Measurements from ENCODE around the gene KRT8. TPM values are rescaled to one million over a fixed set of nuclear protein-coding genes. Genes with fewer than 3 reads are reported as not detected.
"Not testable (repeated sequence)": the region's sequence is repeated elsewhere in the genome, so short reads cannot be mapped to it uniquely, and the experiment has no call there.

KRT8 gene
- total and polyA plus RNA-seq, 4 experiments from 2014 or later: 0.29 to 1.1 (median 0.64) TPM

- H3K36me3 Mint-ChIP-seq: no peaks in the 10 kb centered on the region
- H3K27me3 Mint-ChIP-seq: peaks cover 0 to 2% of the 10 kb centered on the region in 2 donors
- H3K9me3 Mint-ChIP-seq: no peaks in the 10 kb centered on the region
- H3K4me1 Mint-ChIP-seq: no peaks in the 10 kb centered on the region
- Histone ChIP-seq H3K27me3 (ENCODE audit: insufficient read depth, low read length) (peaks cover 5% of the 10 kb centered on the region), H3K36me3 (ENCODE audit: insufficient read depth, low read length) (no peaks in the 10 kb centered on the region), H3K4me1 (ENCODE audit: insufficient read depth, low read length) (no peaks in the 10 kb centered on the region), H3K9me3 (ENCODE audit: control insufficient read depth in 1 of 2, low read length in 2 of 2) (no peaks in the 10 kb centered on the region), H3K27ac (ENCODE audit: low read depth, low read length) (no peak overlapping the region), H3K4me3 (ENCODE audit: low read length in 2 of 2) (no peak overlapping the region)
- H3K27ac Mint-ChIP-seq: peak overlapping the region in 1 of 7 donors; percentile 39
- ChIA-PET POLR2A (ENCODE audit: partially characterized antibody) (no interaction called here), CTCF (ENCODE audit: partially characterized antibody) (no interaction called here)
- no peak overlapping the region for H3K4me3 Mint-ChIP-seq
- intact Hi-C loops (cut with micrococcal nuclease): no loop called here
- DNase-seq: no peak
Measured at GRCh38 chr12:52861511-52861910, 43.4 kb downstream of the KRT8 start.

DNA sequence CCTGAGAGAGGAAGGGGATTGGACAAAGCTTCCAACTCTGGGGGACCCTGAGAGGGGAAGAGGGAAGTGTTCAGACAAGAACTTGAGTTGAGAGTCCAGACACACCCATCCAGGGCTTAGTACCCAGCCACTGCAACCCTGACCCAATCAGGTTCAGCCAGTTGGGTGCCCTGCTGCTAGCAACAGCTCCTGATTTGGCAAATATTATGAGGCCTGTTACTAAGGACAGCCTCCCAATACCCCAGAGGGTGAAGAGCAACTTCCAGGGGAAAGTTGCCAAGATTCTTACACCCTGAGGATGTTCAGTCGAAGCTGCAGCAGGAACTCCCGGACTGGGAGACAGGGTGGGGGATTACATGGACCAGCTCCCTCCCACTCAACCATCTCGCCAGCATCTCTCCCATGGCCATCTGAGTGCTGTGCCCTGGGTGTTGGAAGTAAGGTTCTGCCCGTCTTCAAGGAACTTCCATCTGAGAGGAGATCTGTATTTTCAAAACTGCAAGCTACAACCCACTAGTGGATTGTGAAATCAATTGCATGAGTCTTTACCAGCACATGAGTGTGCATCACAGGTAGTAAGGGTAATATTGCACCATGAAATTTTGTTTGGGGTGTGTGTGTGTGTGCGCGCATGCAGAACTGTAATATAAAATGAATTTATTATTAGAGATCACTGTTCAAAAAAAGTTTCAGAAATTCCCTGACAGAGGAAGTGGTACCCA, 44.6 kb downstream of the KRT8 start:
- Mint-ChIP-seq H3K36me3 (no peaks in the 10 kb centered on the region), H3K27ac (no peak overlapping the region), H3K27me3 (peaks cover 3% of the 10 kb centered on the region in 2 donors)

GRCh38 chr12:52857500-52857899, 47.4 kb downstream of the KRT8 start:
- ChIA-PET CTCF (ENCODE audit: partially characterized antibody) (interaction anchor here (0.8 kb wide), 1 partner anchor 27 kb away, joined by 3 read pairs; no protein-coding TSS in a partner anchor), POLR2A (ENCODE audit: partially characterized antibody) (no interaction called here)
- Histone ChIP-seq H3K27me3 (ENCODE audit: insufficient read depth, low read length) (peaks cover 5% of the 10 kb centered on the region), H3K36me3 (ENCODE audit: insufficient read depth, low read length) (no peaks in the 10 kb centered on the region), H3K4me1 (ENCODE audit: insufficient read depth, low read length) (no peaks in the 10 kb centered on the region), H3K27ac (ENCODE audit: low read depth, low read length) (no peak overlapping the region), H3K4me3 (ENCODE audit: low read length in 2 of 2) (no peak overlapping the region), H3K9me3 (ENCODE audit: control insufficient read depth in 1 of 2, low read length in 2 of 2) (no peaks in the 10 kb centered on the region)
- intact Hi-C loops (cut with micrococcal nuclease): no loop called here
- Mint-ChIP-seq H3K27ac (no peak overlapping the region), H3K27me3 (peaks cover 8 to 10% of the 10 kb centered on the region in 2 donors), H3K4me1 (no peaks in the 10 kb centered on the region), H3K36me3 (no peaks in the 10 kb centered on the region), H3K9me3 (peaks cover 0 to 3% (median 0%) of the 10 kb centered on the region in 8 donors), H3K4me3 (no peak overlapping the region)
- no peak for DNase-seq

More for the DNA sequence above, 44.6 kb downstream of the KRT8 start:
- Mint-ChIP-seq H3K4me3 (no peak overlapping the region), H3K9me3 (peaks cover 0 to 3% (median 0%) of the 10 kb centered on the region in 8 donors), H3K4me1 (no peaks in the 10 kb centered on the region)
- H3K27ac ChIP-seq (ENCODE audit: low read depth, low read length): no peak overlapping the region
- no peak for DNase-seq
- intact Hi-C loops (cut with micrococcal nuclease): no loop called here
- no peaks in the 10 kb centered on the region for H3K4me1 ChIP-seq (ENCODE audit: insufficient read depth, low read length)
- POLR2A ChIA-PET (ENCODE audit: partially characterized antibody): no interaction called here
- CTCF ChIA-PET (ENCODE audit: partially characterized antibody): interaction anchor here (1.2 kb wide), 1 partner anchor 13 kb away, joined by 4 read pairs; no protein-coding TSS in a partner anchor
- H3K36me3 ChIP-seq (ENCODE audit: insufficient read depth, low read length): no peaks in the 10 kb centered on the region
- H3K27me3 ChIP-seq (ENCODE audit: insufficient read depth, low read length): peaks cover 5% of the 10 kb centered on the region
- H3K4me3 ChIP-seq (ENCODE audit: low read length in 2 of 2): no peak overlapping the region
- no peaks in the 10 kb centered on the region for H3K9me3 ChIP-seq (ENCODE audit: control insufficient read depth in 1 of 2, low read length in 2 of 2)

DNA sequence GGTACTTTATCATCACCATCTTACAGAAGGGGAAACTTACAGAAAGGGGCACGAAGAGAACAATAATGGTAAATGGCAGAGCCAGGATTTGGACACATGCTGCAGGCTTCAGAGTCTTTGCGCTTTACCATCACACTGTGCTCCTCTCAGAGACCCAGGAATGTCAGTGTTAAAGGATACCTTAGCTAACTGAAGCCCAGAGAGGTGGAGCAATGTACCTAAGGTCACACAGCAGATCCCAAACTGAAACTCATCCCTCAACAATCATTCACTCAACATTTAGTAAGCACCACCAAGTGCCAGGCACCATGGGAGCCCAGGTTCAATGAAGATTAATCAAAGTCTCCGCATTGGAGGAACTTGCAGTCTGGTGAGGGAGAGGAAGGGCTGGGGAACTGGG, 48.1 kb downstream of the KRT8 start:
- POLR2A ChIA-PET (ENCODE audit: partially characterized antibody): no interaction called here

DNA sequence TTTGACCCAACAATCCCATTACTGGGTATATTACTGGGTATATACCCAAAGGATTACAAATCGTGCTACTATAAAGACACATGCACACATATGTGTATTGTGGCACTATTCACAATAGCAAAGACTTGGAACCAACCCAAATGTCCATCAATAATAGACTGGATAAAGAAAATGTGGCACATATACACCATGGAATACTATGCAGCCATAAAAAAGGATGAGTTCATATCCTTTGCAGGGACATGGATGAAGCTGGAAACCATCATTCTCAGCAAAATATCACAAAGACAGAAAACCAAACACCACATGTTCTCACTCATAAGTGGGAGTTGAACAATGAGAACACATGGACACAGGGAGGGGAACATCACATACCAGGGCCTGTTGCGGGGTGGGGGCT, 48.8 kb downstream of the KRT8 start:
- H3K36me3 ChIP-seq (ENCODE audit: insufficient read depth, low read length); H3K4me1 Mint-ChIP-seq; intact Hi-C loops (cut with micrococcal nuclease); POLR2A ChIA-PET (ENCODE audit: partially characterized antibody); H3K36me3 Mint-ChIP-seq; H3K9me3 ChIP-seq (ENCODE audit: control insufficient read depth in 1 of 2, low read length in 2 of 2); H3K9me3 Mint-ChIP-seq; H3K4me1 ChIP-seq (ENCODE audit: insufficient read depth, low read length); H3K27ac ChIP-seq (ENCODE audit: low read depth, low read length); H3K27ac Mint-ChIP-seq; H3K4me3 ChIP-seq (ENCODE audit: low read length in 2 of 2); DNase-seq; H3K4me3 Mint-ChIP-seq; CTCF ChIA-PET (ENCODE audit: partially characterized antibody); H3K27me3 ChIP-seq (ENCODE audit: insufficient read depth, low read length): not testable (repeated sequence)
- H3K27me3 Mint-ChIP-seq: peaks cover 13% of the 10 kb centered on the region in 2 donors

More for the DNA sequence above, 48.1 kb downstream of the KRT8 start:
- Histone ChIP-seq H3K27ac (ENCODE audit: low read depth, low read length) (no peak overlapping the region), H3K4me1 (ENCODE audit: insufficient read depth, low read length) (no peaks in the 10 kb centered on the region), H3K9me3 (ENCODE audit: control insufficient read depth in 1 of 2, low read length in 2 of 2) (no peaks in the 10 kb centered on the region), H3K4me3 (ENCODE audit: low read length in 2 of 2) (no peak overlapping the region), H3K27me3 (ENCODE audit: insufficient read depth, low read length) (peaks cover 5% of the 10 kb centered on the region), H3K36me3 (ENCODE audit: insufficient read depth, low read length) (no peaks in the 10 kb centered on the region)
- Mint-ChIP-seq H3K27ac (no peak overlapping the region), H3K4me3 (no peak overlapping the region), H3K36me3 (no peaks in the 10 kb centered on the region), H3K27me3 (peaks cover 10 to 13% of the 10 kb centered on the region in 2 donors), H3K4me1 (no peaks in the 10 kb centered on the region), H3K9me3 (peaks cover 0 to 3% (median 0%) of the 10 kb centered on the region in 8 donors)
- intact Hi-C loops (cut with micrococcal nuclease): no loop called here
- CTCF ChIA-PET (ENCODE audit: partially characterized antibody): interaction anchor here (0.8 kb wide), 1 partner anchor 28 kb away, joined by 3 read pairs; no protein-coding TSS in a partner anchor
- no peak for DNase-seq

DNA sequence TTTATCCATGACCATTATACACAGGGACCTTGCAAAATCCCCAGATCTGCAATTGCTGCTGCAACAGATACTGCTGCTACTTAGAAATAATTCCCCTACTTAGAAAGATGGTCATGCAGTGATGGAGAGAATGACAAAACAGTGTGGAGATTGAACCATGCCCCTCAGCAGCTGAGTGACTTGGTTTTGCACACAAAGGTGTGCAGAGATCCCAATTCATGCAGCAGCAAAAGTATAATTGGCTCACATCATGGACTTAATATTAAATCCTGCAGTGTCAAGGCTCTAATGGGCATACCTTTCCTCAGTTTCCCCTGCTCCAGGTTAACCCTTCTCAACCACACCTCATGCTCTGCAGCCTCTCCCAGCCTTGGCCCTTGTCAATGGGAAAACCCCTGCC, 53.1 kb downstream of the KRT8 start:
- intact Hi-C loops (cut with micrococcal nuclease): no loop called here
- POLR2A ChIA-PET (ENCODE audit: partially characterized antibody): no interaction called here
- peaks cover 1% of the 10 kb centered on the region for H3K27me3 ChIP-seq (ENCODE audit: insufficient read depth, low read length)
- no peak overlapping the region for H3K4me3 Mint-ChIP-seq
- H3K4me3 ChIP-seq (ENCODE audit: low read length in 2 of 2): no peak overlapping the region
- no peaks in the 10 kb centered on the region for H3K36me3 ChIP-seq (ENCODE audit: insufficient read depth, low read length)
- H3K27me3 Mint-ChIP-seq: peaks cover 13% of the 10 kb centered on the region in 2 donors
- H3K9me3 ChIP-seq (ENCODE audit: control insufficient read depth in 1 of 2, low read length in 2 of 2): no peaks in the 10 kb centered on the region
- peaks cover 0 to 3% (median 0%) of the 10 kb centered on the region in 8 donors for H3K9me3 Mint-ChIP-seq
- no peaks in the 10 kb centered on the region for H3K36me3 Mint-ChIP-seq
- no peak overlapping the region for H3K27ac Mint-ChIP-seq
- H3K4me1 ChIP-seq (ENCODE audit: insufficient read depth, low read length): no peaks in the 10 kb centered on the region
- DNase-seq: no peak
- no peaks in the 10 kb centered on the region for H3K4me1 Mint-ChIP-seq
- no peak overlapping the region for H3K27ac ChIP-seq (ENCODE audit: low read depth, low read length)
- CTCF ChIA-PET (ENCODE audit: partially characterized antibody): interaction anchor here (2.4 kb wide), 1 partner anchor 34 kb away, joined by 5 read pairs; no protein-coding TSS in a partner anchor

GRCh38 chr12:52850681-52851080, 54.2 kb downstream of the KRT8 start:
- Histone ChIP-seq H3K27ac (ENCODE audit: low read depth, low read length) (no peak overlapping the region), H3K27me3 (ENCODE audit: insufficient read depth, low read length) (no peaks in the 10 kb centered on the region), H3K4me3 (ENCODE audit: low read length in 2 of 2) (no peak overlapping the region), H3K36me3 (ENCODE audit: insufficient read depth, low read length) (no peaks in the 10 kb centered on the region), H3K4me1 (ENCODE audit: insufficient read depth, low read length) (no peaks in the 10 kb centered on the region), H3K9me3 (ENCODE audit: control insufficient read depth in 1 of 2, low read length in 2 of 2) (no peaks in the 10 kb centered on the region)
- intact Hi-C loops (cut with micrococcal nuclease): no loop called here
- Mint-ChIP-seq H3K36me3 (no peaks in the 10 kb centered on the region), H3K4me3 (no peak overlapping the region), H3K4me1 (no peaks in the 10 kb centered on the region), H3K9me3 (peaks cover 0 to 3% (median 0%) of the 10 kb centered on the region in 8 donors), H3K27ac (peak overlapping the region in 1 of 7 donors; percentile 23), H3K27me3 (peaks cover 14 to 15% of the 10 kb centered on the region in 2 donors)
- CTCF ChIA-PET (ENCODE audit: partially characterized antibody): no interaction called here
- POLR2A ChIA-PET (ENCODE audit: partially characterized antibody): no interaction called here
- no peak for DNase-seq

Data from CD4-positive, alpha-beta memory T cell (primary cell).